T-helper 1 cell treated with Interleukin-12 subunit alpha and Interleukin-12 subunit beta and Interleukin-4 antibody, amounts not matched to agents 30 ng/mL and 1 ng/mL, for 36 hours (primary cell): ENCODE measurements around the gene PRICKLE2. TPM values are rescaled to one million over a fixed set of nuclear protein-coding genes. Genes with fewer than 3 reads are reported as not detected.
"Not testable (repeated sequence)": the region's sequence is repeated elsewhere in the genome, so short reads cannot be mapped to it uniquely, and the experiment has no call there.

Experiments
- intact Hi-C: fragments of 100-400 bp; cut with micrococcal nuclease; formaldehyde crosslinking; loops from one replicate; pipeline ENCODE4 v1.15.1; 2024
- total RNA-seq: library from RNA; stranded (reverse); gene quantifications from 2 replicates; pipeline ENCODE4 v1.2.3, GENCODE V29; 2022

PRICKLE2 gene
- total RNA-seq, 1 donor from 2014 or later = not detected

- intact Hi-C loops = no loop called here
Observed at GRCh38 chr3:64103131-64103530, 122.1 kb downstream of the PRICKLE2 start.

GRCh38 chr3:64102147-64102546, 123.1 kb downstream of the PRICKLE2 start:
- intact Hi-C loops = no loop called here

GRCh38 chr3:64099316-64099715, 126.0 kb downstream of the PRICKLE2 start:
- intact Hi-C loops = no loop called here

GRCh38 chr3:64098670-64099069, 126.6 kb downstream of the PRICKLE2 start:
- intact Hi-C loops = no loop called here

- intact Hi-C loops = no loop called here
Observed at GRCh38 chr3:64097920-64098319, 127.3 kb downstream of the PRICKLE2 start.

GRCh38 chr3:64095802-64096201, 129.5 kb downstream of the PRICKLE2 start:
- intact Hi-C loops = no loop called here

- intact Hi-C loops = no loop called here
Observed at GRCh38 chr3:64094713-64095079, 130.6 kb downstream of the PRICKLE2 start.

- intact Hi-C loops = no loop called here
Observed at GRCh38 chr3:64093825-64094712, 131.2 kb downstream of the PRICKLE2 start.

- intact Hi-C loops = no loop called here
Observed at GRCh38 chr3:64093211-64093610, 132.1 kb downstream of the PRICKLE2 start.

- intact Hi-C loops = no loop called here
Observed at GRCh38 chr3:64091501-64091900, 133.8 kb downstream of the PRICKLE2 start.

GRCh38 chr3:64089386-64089785, 135.9 kb downstream of the PRICKLE2 start:
- intact Hi-C loops = not testable (repeated sequence)

- intact Hi-C loops = no loop called here
Observed at GRCh38 chr3:64088408-64089205, 136.7 kb downstream of the PRICKLE2 start.

- intact Hi-C loops = no loop called here
Observed at GRCh38 chr3:64086479-64087252, 138.6 kb downstream of the PRICKLE2 start.

- intact Hi-C loops = no loop called here
Observed at GRCh38 chr3:64084640-64085039, 140.6 kb downstream of the PRICKLE2 start.

GRCh38 chr3:64083575-64083974, 141.7 kb downstream of the PRICKLE2 start:
- intact Hi-C loops = no loop called here

- intact Hi-C loops = no loop called here
Observed at GRCh38 chr3:64082961-64083541, 142.2 kb downstream of the PRICKLE2 start.

GRCh38 chr3:64082411-64082810, 142.9 kb downstream of the PRICKLE2 start:
- intact Hi-C loops = no loop called here

GRCh38 chr3:64081235-64081630, 144.0 kb downstream of the PRICKLE2 start:
- intact Hi-C loops = no loop called here

GRCh38 chr3:64080616-64081234, 144.5 kb downstream of the PRICKLE2 start:
- intact Hi-C loops = no loop called here

- intact Hi-C loops = no loop called here
Observed at GRCh38 chr3:64079369-64080150, 145.7 kb downstream of the PRICKLE2 start.
